ENCODE results near the gene USP11.
A peak's percentile ranks its signal among the peaks of the same experiment; 100 is the strongest.

Gene USP11

GRCh38 chrX:47217121-47217851, 15.5 kb upstream of the USP11 start:
- H3K27ac ChIP-seq (ENCODE audit: low read depth, low read length), result peak overlapping the region; percentile 93
- peak overlapping the region; percentile 55 for H3K4me3 ChIP-seq (ENCODE audit: low read depth, low read length)
- H3K27me3 ChIP-seq (ENCODE audit: insufficient read depth, low read length), result no peaks in the 10 kb centered on the region
- peaks cover 39% of the 10 kb centered on the region for H3K79me2 ChIP-seq (ENCODE audit: control insufficient read depth, insufficient read depth, low read length, unreplicated experiment)
- no peak overlapping the region for H2AFZ ChIP-seq (ENCODE audit: low read length, unreplicated experiment)
- H3K36me3 ChIP-seq (ENCODE audit: insufficient read depth, low read length), result 0 out of 2 replicates have a peak, but pooled peaks cover 5% of the 10 kb centered on the region
- peaks cover 28% of the 10 kb centered on the region for H3K4me1 ChIP-seq (ENCODE audit: control insufficient read depth, insufficient read depth, low read length, unreplicated experiment)

- peaks cover 42% of the 10 kb centered on the region for H3K79me2 ChIP-seq (ENCODE audit: control insufficient read depth, insufficient read depth, low read length, unreplicated experiment)
- H3K4me3 ChIP-seq (ENCODE audit: low read depth, low read length), result peak overlapping the region; percentile 84
- peak overlapping the region; percentile 29 for H2AFZ ChIP-seq (ENCODE audit: low read length, unreplicated experiment)
- H3K27ac ChIP-seq (ENCODE audit: low read depth, low read length), result peak overlapping the region; percentile 93
- no peaks in the 10 kb centered on the region for H3K27me3 ChIP-seq (ENCODE audit: insufficient read depth, low read length)
- H3K4me1 ChIP-seq (ENCODE audit: control insufficient read depth, insufficient read depth, low read length, unreplicated experiment), result peaks cover 28% of the 10 kb centered on the region
- H3K36me3 ChIP-seq (ENCODE audit: insufficient read depth, low read length), result 0 out of 2 replicates have a peak, but pooled peaks cover 3% of the 10 kb centered on the region
These were observed 14.9 kb upstream of the USP11 start for GRCh38 chrX:47217852-47218279.

- H3K4me3 ChIP-seq (ENCODE audit: low read depth, low read length), result peak within 1 kb of the TSS; percentile 84
- no peaks in the 10 kb centered on the region for H3K27me3 ChIP-seq (ENCODE audit: insufficient read depth, low read length)
- H3K4me1 ChIP-seq (ENCODE audit: control insufficient read depth, insufficient read depth, low read length, unreplicated experiment), result peaks cover 28% of the 10 kb centered on the region
- H3K36me3 ChIP-seq (ENCODE audit: insufficient read depth, low read length), result no peaks in the 10 kb centered on the region
- peak within 1 kb of the TSS; percentile 93 for H3K27ac ChIP-seq (ENCODE audit: low read depth, low read length)
- H2AFZ ChIP-seq (ENCODE audit: low read length, unreplicated experiment), result peak within 1 kb of the TSS; percentile 29
- peaks cover 46% of the 10 kb centered on the region for H3K79me2 ChIP-seq (ENCODE audit: control insufficient read depth, insufficient read depth, low read length, unreplicated experiment)
These were observed 14.4 kb upstream of the USP11 start, which contains the start of gene CDK16 for GRCh38 chrX:47218280-47218919. Gene CDK16, plus strand, starts transcription at chrX:47218681. Its CDS starts 4,877 bp downstream, at chrX:47223558.

- Histone ChIP-seq H2AFZ (ENCODE audit: low read length, unreplicated experiment) (no peak overlapping the region), H3K36me3 (ENCODE audit: insufficient read depth, low read length) (no peaks in the 10 kb centered on the region; the same call in 1 of the 2 replicates)
These were observed 13.6 kb upstream of the USP11 start for GRCh38 chrX:47218920-47219815.

GRCh38 chrX:47221756-47222155, 11.1 kb upstream of the USP11 start:
- H3K36me3 ChIP-seq (ENCODE audit: insufficient read depth, low read length), result no peaks in the 10 kb centered on the region; the same call in 1 of the 2 replicates
- H3K27ac ChIP-seq (ENCODE audit: low read depth, low read length), result no peak overlapping the region
- peaks cover 46% of the 10 kb centered on the region for H3K79me2 ChIP-seq (ENCODE audit: control insufficient read depth, insufficient read depth, low read length, unreplicated experiment)
- no peak overlapping the region for H2AFZ ChIP-seq (ENCODE audit: low read length, unreplicated experiment)
- H3K4me1 ChIP-seq (ENCODE audit: control insufficient read depth, insufficient read depth, low read length, unreplicated experiment), result peaks cover 17% of the 10 kb centered on the region
- H3K4me3 ChIP-seq (ENCODE audit: low read depth, low read length), result no peak overlapping the region
- H3K27me3 ChIP-seq (ENCODE audit: insufficient read depth, low read length), result no peaks in the 10 kb centered on the region

More at GRCh38 chrX:47218920-47219815, 13.6 kb upstream of the USP11 start:
- Histone ChIP-seq H3K27ac (ENCODE audit: low read depth, low read length) (peak overlapping the region; percentile 90), H3K4me1 (ENCODE audit: control insufficient read depth, insufficient read depth, low read length, unreplicated experiment) (peaks cover 28% of the 10 kb centered on the region), H3K27me3 (ENCODE audit: insufficient read depth, low read length) (no peaks in the 10 kb centered on the region), H3K4me3 (ENCODE audit: low read depth, low read length) (peak overlapping the region; percentile 84), H3K79me2 (ENCODE audit: control insufficient read depth, insufficient read depth, low read length, unreplicated experiment) (peaks cover 46% of the 10 kb centered on the region)

- no peaks in the 10 kb centered on the region for H3K27me3 ChIP-seq (ENCODE audit: insufficient read depth, low read length)
- no peak overlapping the region for H3K4me3 ChIP-seq (ENCODE audit: low read depth, low read length)
- H3K79me2 ChIP-seq (ENCODE audit: control insufficient read depth, insufficient read depth, low read length, unreplicated experiment), result peaks cover 46% of the 10 kb centered on the region
- H3K36me3 ChIP-seq (ENCODE audit: insufficient read depth, low read length), result no peaks in the 10 kb centered on the region; the same call in 1 of the 2 replicates
- H2AFZ ChIP-seq (ENCODE audit: low read length, unreplicated experiment), result no peak overlapping the region
- H3K4me1 ChIP-seq (ENCODE audit: control insufficient read depth, insufficient read depth, low read length, unreplicated experiment), result peaks cover 10% of the 10 kb centered on the region
- H3K27ac ChIP-seq (ENCODE audit: low read depth, low read length), result no peak overlapping the region
These were observed 10.0 kb upstream of the USP11 start for GRCh38 chrX:47222751-47223350.

- H3K4me1 ChIP-seq (ENCODE audit: control insufficient read depth, insufficient read depth, low read length, unreplicated experiment), result peaks cover 10% of the 10 kb centered on the region
- no peak overlapping the region for H3K27ac ChIP-seq (ENCODE audit: low read depth, low read length)
- H3K27me3 ChIP-seq (ENCODE audit: insufficient read depth, low read length), result no peaks in the 10 kb centered on the region
- H3K36me3 ChIP-seq (ENCODE audit: insufficient read depth, low read length), result peaks cover 4% of the 10 kb centered on the region; the same call in 1 of the 2 replicates
- H3K4me3 ChIP-seq (ENCODE audit: low read depth, low read length), result no peak overlapping the region
- H3K79me2 ChIP-seq (ENCODE audit: control insufficient read depth, insufficient read depth, low read length, unreplicated experiment), result peaks cover 45% of the 10 kb centered on the region
- no peak overlapping the region for H2AFZ ChIP-seq (ENCODE audit: low read length, unreplicated experiment)
These were observed 9.1 kb upstream of the USP11 start for GRCh38 chrX:47223476-47224250.

GRCh38 chrX:47224266-47224895, 8.4 kb upstream of the USP11 start:
- Histone ChIP-seq H3K36me3 (ENCODE audit: insufficient read depth, low read length) (peaks cover 4% of the 10 kb centered on the region; the same call in 1 of the 2 replicates), H3K27me3 (ENCODE audit: insufficient read depth, low read length) (no peaks in the 10 kb centered on the region), H3K79me2 (ENCODE audit: control insufficient read depth, insufficient read depth, low read length, unreplicated experiment) (peaks cover 38% of the 10 kb centered on the region), H3K4me3 (ENCODE audit: low read depth, low read length) (no peak overlapping the region), H2AFZ (ENCODE audit: low read length, unreplicated experiment) (no peak overlapping the region), H3K4me1 (ENCODE audit: control insufficient read depth, insufficient read depth, low read length, unreplicated experiment) (peaks cover 10% of the 10 kb centered on the region), H3K27ac (ENCODE audit: low read depth, low read length) (no peak overlapping the region)

- H3K4me3 ChIP-seq (ENCODE audit: low read depth, low read length), result no peak overlapping the region
- H2AFZ ChIP-seq (ENCODE audit: low read length, unreplicated experiment), result no peak overlapping the region
- H3K27ac ChIP-seq (ENCODE audit: low read depth, low read length), result no peak overlapping the region
- H3K27me3 ChIP-seq (ENCODE audit: insufficient read depth, low read length), result no peaks in the 10 kb centered on the region
- peaks cover 33% of the 10 kb centered on the region for H3K79me2 ChIP-seq (ENCODE audit: control insufficient read depth, insufficient read depth, low read length, unreplicated experiment)
- peaks cover 10% of the 10 kb centered on the region for H3K4me1 ChIP-seq (ENCODE audit: control insufficient read depth, insufficient read depth, low read length, unreplicated experiment)
- peaks cover 4% of the 10 kb centered on the region; the same call in 1 of the 2 replicates for H3K36me3 ChIP-seq (ENCODE audit: insufficient read depth, low read length)
These were observed 7.9 kb upstream of the USP11 start for GRCh38 chrX:47224896-47225290.
